Right renal pelvis (tissue), 4 donors: Measurements from ENCODE around the gene MACROD2. TPM values are rescaled to one million over a fixed set of nuclear protein-coding genes. Genes with fewer than 3 reads are reported as not detected.

Source experiments
- DNase-seq, 4 donors: peaks; one replicate each; pipeline ENCODE4 v3.0.0-alpha.2; 2013; ENCODE audit warnings: low read depth in 4 of 4, low spot score in 3 of 4, missing footprints in 1 of 4
- polyA plus RNA-seq, 4 donors: library from polyadenylated mRNA; unstranded; fragments of 120-200 nt; gene quantifications; one replicate each; pipeline ENCODE4 v1.2.1, GENCODE V29; 2013; ENCODE audit not compliant: insufficient read length in 4 of 4

Gene MACROD2
- polyA plus RNA-seq, 4 donors = 12.4 to 14.4 (median 13.6) TPM

DNA sequence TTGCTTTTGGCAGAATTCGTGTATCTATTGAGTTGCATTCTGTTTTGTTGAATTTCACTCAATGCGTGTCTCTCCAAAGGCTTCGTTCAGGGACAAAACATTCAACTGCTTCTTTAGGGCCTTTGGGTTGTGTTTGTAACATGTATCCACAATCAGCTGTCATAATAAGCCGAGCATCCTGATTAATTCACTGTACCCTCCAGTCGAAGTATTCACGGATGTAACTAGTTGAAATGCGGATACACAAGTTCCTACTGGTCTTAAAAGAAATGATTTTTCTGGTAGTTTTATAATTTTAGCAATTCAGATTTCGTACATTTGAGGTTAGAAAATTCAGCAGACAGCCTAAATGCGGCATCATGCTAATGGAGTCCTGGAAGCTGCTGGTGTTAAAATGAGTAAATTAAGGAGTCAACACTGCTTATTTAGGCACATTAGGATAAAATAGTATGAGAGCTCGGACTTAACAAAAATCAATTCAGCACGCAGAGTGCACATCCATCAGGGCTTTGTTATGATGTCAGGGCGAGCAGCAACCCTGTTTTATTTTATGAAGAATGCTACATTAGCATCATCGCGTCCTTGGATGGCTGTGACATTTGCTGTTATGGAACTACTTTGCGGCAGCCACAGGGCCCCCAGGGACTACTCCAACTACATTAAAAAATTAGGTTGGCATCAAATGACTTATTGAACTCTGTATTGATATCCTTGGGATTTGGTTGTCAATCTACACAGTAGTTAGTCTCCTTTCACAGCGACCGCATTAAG lies 831.4 kb downstream of the MACROD2 start:
- no peak for DNase-seq

DNA sequence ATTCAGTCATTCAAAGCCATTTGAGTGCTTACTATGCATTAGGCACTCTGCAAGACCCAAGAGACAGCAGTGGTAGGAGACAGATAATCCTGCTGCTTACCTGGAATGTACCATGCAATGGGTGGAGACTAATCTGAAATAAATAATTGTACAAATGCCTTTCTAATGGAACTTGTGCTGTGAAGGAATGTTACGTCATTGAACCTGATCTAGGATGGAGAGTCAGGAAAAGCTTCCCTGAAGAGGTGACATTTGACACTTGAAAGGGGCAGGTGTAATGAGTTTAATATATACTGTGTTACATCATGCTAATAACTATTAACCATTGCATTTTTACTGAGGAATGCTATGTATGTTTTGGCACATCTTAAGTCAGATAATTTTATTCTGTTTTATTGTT lies 833.1 kb downstream of the MACROD2 start:
- no peak for DNase-seq

DNA sequence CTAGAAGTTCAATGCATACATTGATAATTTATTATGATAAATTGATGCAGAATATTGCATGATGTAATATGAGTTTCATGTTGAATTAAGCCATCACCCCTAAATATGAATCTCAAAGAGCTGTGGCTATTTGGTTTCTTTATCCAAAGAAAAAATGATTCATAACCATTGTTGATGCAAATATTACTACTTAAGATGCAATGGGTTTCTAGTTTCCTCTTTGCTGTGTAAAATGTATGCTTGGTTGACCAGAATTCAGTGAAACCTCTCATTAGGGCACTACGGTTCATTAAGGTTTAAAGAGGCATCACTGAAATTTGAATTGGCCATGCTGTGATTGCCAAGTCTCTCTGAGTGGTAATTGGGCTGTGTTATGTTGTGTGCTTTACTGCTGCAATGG lies 834.6 kb downstream of the MACROD2 start:
- DNase-seq = no peak

DNA sequence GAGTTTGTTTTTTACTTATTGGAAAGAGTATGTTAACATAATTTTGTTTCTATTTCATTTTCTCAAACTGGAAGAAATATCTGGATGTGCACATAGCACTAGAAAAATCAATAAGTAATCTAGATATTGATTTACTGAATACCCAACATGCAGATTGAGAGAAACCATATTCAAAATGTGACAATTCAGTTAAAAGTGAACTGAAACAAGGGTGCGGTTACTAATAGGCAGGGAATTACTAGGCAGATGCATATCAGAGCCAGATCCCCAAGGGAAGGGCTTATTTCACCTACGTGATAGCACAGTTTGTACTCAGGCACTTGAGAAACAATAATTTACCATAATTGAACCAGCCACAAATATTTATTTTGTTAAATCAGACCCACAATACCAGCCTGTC lies 835.1 kb downstream of the MACROD2 start:
- no peak for DNase-seq

DNA sequence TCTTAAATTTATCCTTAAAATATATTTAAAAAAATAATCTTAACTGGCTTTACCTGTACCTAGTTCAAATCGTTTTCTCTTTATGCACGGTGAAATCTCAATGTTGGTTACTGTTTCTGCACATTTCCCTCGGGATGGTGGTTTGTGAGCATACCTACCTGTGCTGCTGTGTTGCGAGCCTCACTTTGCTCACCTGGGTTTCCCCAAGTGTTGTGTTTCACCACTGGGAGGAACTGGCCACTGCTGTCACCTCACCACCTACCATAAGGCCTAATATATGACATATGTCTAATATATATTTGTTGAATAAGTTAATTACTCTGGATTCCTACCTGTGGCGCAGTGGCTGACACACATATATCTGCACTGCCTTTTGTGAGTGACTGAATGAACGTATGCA lies 835.6 kb downstream of the MACROD2 start:
- no peak for DNase-seq

DNA sequence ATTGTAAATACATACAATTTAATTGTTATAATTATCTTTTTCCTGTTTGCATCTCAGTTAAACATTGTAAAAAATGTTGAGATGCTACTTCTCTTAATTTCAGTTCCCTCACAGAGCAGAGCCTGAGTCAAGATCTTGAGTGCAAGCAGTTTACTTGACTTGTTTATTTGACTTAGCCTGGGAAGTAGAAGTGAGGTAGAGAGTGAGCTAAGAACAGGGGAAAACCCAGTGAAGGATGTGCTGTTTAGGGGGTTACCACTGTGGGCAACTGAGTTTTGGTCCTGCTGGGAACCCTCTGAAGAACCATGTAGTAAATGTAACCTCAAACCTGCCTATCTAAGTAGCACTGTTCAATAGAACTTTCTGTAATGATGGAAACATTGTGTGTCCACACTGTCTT lies 837.3 kb downstream of the MACROD2 start:
- DNase-seq = no peak

DNA sequence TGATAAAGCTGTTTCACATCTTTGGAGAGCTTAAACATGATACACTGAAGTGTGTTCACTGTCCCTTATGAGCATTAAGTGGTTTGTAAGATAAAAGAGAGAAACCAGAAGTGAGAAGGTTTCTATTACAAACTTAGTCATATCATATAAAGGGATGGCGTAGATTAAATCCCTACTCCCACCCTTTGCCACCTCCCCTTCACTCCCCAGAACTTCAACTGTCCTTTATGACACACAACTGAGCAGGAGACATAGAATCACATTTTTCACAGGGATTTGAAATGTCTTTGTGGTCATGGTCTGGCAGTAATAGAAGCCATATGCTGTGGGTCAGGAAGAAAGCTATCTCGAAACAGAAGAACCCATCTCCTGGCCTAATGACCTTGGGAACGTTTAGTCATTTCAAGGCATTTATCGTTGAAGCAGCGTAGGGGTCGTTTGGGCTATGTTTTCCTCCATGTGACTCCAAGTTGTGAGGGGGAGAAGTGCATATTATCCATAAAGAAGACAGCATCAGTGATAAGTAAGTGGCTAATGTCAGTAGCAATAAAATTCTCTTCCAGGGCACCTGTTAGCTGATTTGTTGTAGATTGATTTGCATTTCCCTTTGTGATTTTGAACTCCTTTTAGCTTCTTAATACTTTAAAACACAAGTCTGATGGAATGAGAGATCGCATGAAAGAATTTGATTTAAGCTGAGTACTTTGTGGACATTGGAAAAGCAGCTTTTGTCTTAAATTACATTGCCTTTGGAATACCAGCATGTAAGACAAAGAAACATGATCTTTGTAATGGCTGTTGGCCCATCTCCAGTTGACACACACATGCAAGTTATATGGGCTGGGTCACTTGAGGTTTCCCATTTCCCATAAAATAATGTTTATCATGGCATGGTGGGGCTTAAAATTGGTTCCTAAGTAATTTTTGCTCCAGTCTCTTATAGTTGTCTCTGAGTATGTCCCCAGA lies 843.6 kb downstream of the MACROD2 start:
- DNase-seq = peak in 3 of 4 donors; percentile 26 to 56 (median 49)

DNA sequence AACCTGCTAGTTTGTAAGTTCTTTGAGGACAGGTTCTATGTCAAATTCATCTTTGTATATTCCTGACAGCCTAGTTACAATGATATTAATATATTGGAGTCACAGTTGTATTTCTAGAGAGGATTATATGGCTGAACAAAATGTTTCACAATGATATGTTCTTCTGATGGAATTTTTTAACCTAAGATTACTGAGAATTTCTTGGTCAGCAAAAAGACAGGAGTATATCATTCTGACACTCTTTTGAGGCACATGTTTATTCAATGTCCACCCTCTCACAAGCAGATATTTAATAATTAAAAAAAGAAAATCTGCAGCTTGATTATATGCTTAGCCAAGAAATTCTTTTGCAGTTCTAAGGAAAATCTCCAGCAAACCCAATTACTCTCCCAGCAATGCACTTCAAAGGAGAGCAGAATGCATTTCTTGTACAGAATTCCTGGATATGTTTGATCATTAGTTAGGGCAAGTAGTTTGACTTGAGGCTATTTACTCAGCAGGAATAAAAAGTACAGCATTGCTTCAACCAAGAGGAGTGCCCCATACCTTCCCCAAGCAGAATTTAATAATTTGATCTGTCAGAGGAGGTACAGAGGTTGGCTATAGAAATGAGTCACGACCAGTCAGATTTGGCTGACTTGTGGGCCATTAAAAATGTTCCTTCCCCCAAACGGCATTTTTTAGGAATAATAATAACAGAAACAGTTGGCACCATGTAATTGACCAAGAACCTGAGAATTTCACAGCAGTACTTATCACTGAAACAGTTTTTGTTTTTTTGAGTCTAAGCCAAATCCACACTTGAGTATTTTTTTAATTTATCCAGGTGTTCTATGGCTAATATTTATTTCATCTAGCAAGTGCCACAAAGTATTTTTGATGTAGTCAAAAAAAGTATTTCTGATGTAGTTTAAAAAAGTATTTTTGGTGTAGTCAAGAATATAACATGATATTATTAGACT lies 850.2 kb downstream of the MACROD2 start:
- DNase-seq = no peak

DNA sequence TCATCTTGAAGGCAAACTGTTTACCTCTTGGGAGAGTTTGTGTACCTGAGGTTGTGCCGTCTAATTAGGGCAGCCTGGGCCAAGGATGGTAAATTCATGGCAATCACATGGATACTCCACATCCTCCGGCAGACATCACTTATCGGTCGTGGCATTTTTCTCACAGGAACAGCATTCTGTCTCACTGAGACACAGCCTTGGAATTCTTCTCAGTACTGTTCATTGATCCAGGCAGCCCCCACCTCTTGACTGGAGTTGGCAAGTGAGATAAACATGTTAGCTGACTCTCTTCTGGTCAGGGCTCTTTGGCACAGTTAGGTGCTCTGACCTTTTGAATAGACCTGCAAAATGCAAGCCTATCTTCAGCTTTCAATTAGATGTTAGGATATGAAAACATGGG lies 853.5 kb downstream of the MACROD2 start:
- no peak for DNase-seq

DNA sequence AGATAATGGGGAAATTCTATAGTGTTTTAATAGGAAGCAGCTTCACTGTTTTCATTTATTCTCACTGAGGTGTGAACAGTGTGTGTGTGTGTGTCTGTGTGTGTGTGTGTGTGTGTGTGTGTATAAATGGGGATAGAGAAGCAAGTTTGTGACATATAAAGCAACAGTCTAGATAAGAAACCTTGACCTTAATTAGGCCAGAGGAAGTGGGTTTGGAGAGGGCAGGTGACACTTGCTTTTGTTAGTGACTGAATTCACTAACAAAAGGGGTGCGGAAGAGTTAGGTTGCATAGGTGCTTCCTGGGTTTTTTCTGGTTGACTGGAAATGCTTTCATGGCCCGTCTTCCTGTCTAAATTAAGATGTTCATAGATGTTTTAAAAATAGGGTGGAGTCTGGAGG lies 857.8 kb downstream of the MACROD2 start:
- no peak for DNase-seq

DNA sequence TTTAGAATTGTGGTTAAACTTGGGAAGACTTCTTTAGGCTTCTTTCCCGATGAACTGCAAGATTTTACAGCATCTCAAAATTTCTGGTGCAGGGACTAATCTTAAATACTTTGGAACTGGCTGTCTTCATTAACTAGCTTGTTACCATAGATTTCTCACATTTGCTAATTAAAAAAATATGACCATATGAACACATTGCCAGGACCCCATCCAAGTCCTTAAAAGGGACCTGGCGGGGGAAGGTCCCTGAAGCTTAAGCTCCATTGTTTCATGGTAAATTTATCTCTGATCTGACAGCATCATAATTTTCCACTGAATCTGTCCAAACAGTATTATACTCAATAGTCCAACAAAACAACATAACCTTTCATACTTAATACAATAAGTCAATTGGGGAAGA lies 859.9 kb downstream of the MACROD2 start:
- no peak for DNase-seq

DNA sequence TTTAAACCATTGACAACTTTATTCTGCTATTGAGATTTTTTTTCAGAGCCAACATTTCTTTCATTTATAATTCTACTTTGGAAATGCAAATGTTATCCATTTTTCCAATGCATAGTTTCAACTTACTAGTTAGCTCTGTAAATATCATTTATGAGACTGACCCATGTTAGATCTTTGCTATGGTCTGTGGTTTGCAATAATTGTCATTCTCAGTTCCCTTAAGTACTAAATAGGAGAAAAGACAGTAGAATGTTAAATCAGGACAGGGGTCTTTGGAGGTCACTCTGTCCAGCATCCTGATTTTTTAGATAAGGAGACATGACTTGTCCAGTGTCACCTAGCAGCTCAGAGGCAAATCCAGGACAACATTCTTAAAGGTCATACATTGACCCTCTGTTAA lies 864.3 kb downstream of the MACROD2 start:
- no peak for DNase-seq

DNA sequence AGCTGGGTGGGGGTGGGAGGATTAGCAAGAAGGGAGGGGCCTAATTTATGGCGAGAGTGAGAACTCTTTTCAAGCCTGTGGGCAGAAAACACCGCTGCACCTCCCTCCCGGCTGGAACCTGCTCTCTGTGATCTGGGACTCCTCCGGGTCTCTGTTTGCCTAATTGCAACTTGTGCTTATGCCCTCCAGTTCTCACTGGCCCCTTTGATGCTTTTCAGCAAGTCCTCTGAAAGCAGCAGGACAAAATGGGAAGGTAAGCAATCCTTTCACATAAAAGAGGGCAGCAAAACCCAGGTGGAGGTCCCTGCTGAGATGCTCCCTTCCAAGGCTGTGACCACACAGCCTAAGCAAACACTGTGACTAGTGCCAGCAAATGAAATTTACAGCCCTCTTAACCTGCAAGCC lies 865.1 kb downstream of the MACROD2 start:
- DNase-seq = peak in 1 of 4 donors; percentile 40

DNA sequence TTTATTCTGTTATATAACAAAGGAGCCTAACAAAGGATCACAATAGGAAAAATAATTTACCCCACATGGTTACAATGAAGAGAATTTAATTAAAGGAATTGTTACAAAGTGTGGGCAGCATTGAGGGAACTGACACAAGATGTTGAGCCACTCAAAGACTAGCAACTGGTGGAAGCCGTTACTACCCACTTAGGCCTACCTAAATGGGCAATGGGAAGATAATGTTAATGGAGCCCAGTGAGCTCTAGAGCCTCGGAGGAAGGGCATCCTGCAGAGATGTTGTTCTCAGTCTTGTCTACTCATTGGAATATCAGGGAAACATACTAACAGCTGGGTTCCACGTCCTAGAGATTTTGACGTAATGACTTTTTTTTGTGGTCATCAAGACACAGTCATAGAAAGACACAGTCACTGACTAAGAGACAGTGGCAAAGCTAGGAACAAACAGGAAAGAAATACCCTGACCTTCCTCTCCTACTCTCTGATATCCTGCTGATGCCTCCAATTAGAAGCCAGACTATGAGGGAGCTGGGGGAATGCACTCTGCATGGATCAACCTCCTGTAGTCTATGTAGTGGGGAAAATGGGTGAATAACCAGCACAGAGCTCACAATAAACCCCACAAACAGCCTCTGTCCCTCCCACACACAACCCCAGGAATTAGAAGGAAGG lies 865.8 kb downstream of the MACROD2 start:
- no peak for DNase-seq

DNA sequence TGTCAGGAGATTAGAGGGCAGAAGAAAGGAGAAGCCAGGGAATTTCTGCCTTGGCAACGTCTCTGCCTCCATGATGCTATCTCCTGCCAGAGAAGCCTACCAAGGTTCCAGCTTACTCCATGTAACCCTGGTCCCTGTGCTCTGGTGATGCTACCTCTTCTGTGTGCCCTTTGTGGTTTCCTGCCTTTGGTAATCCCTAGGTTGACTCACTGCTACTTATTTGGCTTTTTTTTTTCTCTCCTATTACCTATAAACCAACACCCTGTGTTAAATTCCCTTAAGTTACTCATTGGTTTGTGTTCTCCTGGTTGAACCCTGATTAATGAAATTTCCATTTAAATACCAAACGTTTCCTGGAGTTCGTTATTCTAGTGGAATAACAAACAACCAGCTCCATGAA lies 869.9 kb downstream of the MACROD2 start:
- DNase-seq = no peak

DNA sequence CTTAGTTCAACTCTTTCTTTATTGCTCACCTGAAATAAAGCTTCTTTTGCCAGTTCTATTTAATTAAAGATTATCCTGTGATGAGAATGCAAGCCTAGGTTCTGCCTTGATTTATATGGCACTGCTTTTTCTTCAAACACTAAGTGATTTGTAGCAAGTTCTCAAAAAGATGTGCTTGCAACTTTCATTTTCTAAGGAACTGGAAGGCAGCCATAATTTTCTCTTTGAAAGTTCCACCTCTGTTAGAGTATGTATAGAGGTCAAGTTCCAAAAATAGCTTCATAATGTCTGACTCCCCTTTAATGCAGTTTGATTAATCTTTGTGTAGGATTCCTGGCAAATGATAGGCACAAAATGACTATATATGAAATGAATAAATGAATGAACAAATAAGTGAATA lies 870.4 kb downstream of the MACROD2 start:
- DNase-seq = no peak

DNA sequence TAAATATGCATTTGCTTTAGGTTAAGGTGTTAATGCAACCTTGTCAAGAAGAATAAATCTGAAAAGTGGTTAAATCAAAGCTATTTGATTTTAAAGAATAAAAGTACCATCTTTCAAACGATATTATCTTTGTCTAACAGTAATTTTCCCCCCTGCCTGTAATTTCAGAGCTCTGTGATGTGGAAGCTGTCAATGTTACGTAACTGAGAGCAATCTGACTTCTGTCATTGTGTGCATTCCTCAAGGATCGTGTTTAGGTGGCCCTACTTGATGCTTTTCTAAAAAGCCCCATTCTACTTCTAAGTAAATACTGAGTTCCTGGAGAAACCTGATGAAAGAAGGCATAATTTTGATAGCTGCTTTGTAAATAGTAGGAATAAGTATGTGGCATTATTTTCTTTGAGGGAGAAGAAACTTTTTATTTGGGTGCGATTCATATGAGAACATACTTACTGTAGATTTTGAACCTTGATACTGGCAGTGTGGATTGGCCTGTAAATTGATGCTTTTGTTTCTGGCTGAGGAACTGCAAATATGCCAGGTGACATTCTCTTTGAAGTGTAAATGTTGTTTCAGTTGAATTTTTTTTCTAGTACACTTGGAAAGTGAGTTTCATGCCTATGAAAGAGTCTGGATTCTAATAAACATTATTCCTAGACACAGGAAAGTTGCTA lies 871.7 kb downstream of the MACROD2 start:
- no peak for DNase-seq

DNA sequence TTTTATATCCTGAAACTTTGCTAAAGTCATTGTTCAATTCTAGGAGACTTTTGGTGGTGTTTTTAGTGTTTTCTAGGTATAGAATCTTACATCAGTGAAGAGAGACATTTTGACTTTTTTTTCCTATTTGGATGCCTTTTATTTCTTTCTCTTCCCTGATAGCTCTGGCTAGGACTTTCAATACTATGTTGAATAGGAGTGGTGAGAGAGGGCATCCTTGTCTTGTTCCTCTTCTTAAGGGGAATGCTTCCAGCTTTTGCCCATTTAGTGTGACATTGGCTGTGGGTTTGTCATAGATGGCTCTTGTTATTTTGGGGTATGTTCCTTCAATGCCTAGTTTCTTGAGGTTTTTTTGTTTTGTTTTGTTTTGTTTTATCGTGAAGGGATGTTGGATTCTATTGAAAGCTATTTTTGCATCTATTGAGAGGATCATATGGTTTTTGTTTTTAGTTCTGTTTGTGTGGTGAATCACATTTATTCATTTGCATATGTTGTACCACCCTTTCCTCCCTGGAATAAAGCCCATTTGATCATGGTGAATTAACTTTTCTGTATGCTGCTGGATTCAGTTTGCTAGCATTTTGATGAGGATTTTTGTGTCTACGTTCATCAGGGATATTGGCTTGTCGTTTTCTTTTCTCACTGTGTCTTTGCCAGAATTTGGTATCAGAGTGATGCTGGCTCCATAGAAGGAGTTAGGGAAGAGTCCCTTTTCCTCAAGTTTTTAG lies 882.1 kb downstream of the MACROD2 start:
- no peak for DNase-seq

DNA sequence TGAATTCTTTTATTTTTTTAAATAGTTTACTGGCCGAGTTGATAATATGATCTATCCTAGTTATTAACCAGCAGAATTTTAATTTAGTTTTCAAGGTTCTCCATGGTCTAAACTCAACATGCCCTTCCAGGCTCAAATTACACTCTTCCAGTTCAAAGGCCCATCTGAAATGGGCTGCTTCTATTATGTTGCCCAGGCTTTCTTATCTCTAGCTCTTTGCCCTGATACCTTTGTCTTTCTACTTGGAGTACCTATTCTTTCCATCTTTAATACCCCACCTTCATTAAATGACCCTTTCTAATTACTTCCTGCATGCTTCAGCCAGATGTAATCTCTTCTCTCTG lies 883.3 kb downstream of the MACROD2 start:
- no peak for DNase-seq
